ENCODE data around the gene KRT82.
A peak's percentile ranks its signal among the peaks of the same experiment; 100 is the strongest.

KRT82 gene

DNA sequence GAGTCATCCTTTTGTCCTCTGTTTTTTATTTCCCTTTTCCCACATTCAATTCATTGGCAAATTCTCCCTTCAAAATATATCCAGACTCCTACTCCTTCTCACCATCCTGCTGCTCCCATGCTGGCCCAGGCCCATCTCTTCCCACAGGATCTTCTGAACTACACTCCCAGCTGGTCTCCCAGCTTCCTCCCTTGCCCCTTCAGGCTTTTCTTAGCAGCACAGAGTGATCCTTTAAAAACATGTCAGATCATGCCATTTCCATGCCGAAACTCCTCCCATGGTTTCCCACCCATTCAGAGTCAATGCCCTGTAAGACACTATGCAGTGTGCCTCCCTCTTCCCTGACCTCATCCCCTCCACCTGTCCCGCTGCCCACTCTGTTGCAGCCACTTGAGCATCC, 18.3 kb downstream of the KRT82 start:
- peak in 1 of 56 donors; percentile 6 for DNase-seq

DNA sequence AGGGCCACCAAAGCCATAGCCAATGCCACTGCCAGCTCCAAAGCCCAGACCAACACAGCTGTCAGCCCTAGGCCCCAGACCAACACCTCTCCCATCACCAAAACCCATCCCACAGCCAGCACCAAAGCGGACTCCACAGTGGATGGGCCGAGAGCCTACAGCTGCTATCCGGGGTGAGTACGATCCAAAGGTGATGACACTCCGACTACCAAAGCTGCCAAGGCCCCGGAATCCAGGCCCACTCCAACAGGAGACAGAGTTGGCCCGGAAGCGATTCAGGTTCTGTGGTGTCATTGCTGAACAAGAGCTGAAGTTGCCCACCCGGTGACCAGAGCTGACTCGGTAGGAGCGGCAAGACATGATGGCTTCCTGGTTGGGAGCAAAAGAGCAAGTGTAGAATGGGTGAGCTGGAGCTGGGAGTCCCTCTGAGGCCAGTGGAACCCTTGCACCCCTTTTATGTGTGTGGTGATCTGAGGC, 20.9 kb downstream of the KRT82 start, which contains the start of gene KRT84:
TSS of gene KRT84 (minus strand) at position 427 of the 477 bp plus-strand sequence. CDS start at position 360, 67 bp downstream.
- DNase-seq, result no peak

- DNase-seq, result no peak
Measured at GRCh38 chr12:52383331-52383730, 22.8 kb downstream of the KRT82 start.

- no peak for DNase-seq
Measured at GRCh38 chr12:52382854-52383253, 23.3 kb downstream of the KRT82 start.

DNA sequence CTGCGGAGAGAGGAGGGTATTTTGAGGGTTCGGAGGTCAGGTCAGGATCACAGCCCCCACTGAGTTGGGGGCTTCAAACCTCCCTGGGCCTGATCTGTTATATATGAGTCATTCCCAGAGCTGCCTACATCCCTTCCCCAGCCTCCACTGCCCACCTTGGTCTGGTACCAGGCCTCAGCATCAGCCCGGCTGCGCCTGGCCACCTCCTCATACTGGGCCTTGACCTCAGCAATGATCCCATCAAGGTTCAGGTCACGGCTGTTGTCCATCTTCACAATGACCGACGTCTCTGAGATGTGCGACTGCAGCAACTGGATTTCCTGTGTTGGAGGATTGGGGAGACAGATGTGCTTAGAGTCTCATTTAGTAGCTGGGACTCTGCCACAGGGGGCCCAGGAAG, 24.9 kb downstream of the KRT82 start:
- DNase-seq, result no peak

GRCh38 chr12:52380271-52380694, 25.9 kb downstream of the KRT82 start:
- DNase-seq, result peak in 25 of 56 donors; percentile 4 to 59 (median 29)

GRCh38 chr12:52379536-52379935, 26.6 kb downstream of the KRT82 start:
- no peak for DNase-seq

DNA sequence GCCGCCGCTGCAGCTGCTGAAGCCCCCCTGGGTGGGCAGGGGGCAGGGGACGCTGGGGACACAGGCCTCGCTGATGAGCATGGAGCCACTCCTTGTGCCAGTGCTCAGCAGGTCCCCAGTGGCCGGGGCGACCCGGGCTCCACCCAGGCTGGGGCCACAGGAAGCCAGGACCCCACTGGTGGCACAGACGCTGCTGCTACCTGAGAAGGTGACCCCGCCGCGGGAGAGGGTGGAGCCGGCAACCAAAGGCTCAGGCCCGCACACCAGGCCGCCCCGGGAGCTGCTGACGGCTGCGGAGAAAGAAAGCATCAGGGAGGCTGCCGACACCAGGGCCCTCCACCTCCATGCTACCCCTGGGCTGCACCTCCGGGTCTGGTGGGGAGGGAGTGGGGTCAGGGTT, 28.0 kb downstream of the KRT82 start:
- no peak for DNase-seq

DNA sequence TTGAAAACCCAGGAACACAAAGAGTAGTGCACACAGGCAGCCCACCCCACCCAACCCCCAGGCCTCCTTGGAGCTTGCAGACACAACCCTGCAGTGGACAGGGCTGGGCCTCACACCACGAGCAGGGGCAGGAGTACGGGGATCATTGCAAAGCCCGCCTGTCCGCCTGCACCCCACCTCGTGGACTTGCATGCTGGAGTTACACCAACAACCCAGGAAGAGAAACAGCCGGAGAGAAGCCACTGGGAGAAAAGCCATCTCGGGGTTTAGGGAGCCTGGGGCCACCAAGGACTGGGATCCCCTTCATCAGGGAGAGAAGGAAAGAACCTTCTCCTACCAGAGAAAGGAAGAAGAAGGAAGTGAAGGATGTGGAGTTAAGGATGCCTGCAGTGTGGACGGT, 28.9 kb downstream of the KRT82 start:
- DNase-seq, result no peak

DNA sequence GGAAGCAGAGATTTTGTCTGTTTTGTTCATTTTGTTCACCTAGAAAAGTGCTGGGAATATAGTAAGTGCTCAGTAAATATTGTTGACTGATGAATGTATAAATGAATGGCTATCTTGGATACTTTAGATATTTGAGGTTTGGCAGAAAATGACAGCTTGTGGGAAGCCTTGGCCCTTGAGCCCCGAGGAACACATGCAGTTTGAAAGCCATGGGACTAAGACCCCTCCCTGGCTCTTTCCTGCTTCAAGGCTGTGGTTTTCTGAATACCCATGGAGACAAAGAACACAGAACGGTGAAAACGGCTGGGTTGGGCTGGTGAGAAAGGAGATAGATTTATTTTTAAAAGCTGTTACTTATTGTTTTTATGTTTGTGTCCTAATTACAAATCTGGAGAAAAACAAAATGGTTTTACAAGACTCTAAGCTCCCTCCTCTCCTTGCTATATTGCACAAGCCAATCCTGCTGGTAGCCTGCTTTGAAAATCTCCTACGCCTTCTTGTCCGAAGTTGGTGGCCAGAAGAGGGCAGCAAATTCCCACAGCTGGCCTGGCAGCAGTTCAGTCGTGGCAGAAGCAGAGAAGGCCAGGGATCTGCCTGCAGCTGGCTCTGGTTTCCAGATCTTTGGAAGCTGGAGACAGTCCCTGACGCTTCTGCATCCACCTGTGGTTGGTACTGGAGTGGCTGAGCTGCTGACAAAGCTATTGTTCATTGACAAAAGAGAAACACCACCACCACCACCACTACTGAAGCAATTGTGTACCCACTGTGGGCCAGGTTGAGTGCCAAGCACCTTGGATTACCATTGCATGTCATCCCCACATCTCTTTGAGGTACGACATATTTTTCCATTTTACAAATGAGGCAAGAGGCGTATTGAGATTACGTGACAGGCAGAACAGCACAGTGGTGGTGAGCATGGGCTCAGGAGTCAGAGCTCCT, 33.6 kb downstream of the KRT82 start:
- peak in 54 of 56 donors; percentile 10 to 89 (median 68) for DNase-seq

DNA sequence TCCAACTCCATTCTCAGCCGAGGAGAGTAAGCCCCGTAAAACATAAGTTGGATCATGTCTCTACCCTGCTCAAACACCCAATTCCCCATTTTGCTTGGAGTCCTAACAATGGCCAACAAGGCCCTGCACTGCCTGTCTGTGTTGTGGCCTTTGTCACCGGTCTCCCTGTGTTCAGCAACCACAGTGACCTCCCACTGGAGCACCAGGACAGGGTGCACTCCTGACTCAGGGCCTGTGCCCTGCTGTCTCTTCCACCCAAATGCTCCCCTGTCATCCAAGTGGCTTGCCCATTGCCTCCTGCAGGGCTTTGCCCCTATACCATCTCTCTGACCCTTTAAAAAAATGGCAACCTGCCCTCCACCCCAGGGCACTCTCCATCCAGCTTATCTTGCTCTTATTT, 34.4 kb downstream of the KRT82 start:
- DNase-seq, result peak in 1 of 56 donors; percentile 13

DNA sequence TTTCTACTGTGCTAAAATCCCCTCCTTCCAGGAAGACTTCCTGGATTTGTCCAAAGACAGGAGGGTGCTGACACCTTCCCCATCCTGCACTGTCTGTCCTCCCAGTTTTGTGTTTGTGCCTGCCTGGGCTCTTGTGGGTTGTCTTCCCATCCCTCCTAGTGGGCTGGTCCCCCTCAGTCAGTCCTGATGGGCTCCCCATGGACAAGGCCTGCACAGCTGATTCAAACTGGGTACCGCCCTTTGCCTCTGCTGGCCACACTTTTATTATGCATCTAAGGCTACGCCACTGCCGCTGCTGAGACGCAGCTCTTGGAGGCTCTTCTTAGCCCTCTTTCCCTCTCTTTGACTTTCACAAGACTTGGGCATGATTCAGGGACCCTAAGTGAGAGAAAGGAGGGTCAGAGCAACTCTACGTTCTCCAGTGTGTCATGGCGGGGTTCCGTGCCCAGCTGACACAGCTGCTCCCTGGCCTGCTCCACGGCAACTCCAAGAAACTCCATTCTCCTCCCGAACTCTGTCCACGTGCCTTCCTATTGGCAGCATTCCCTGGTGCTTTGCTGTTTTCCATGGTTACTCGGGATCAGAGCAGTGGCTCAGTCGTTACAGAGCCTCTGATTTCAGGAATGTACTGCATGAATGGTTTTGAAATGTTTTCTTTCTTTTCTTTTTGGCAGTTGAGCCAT, 35.1 kb downstream of the KRT82 start:
- DNase-seq, result peak in 46 of 56 donors; percentile 7 to 83 (median 46)

DNA sequence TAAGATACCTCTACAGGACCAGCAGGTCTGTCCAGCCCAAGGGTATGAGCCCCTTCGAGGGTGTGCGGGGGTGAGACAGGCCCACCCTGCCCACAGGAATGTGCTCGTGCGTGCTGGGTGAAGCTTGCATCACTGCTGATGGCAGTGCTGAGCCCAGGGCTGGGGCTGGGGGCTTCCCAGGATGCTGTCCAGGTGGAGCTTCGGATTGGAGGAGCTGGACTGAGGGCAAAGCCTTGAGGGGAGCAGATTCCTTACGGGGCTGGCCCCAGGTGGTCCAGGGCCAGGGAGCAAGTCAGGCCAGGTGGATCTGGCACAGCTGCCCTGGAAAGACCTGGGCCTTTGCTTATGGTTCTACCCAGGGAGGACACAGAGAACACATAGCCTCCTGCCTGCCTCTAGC, 36.3 kb downstream of the KRT82 start:
- no peak for DNase-seq

DNA sequence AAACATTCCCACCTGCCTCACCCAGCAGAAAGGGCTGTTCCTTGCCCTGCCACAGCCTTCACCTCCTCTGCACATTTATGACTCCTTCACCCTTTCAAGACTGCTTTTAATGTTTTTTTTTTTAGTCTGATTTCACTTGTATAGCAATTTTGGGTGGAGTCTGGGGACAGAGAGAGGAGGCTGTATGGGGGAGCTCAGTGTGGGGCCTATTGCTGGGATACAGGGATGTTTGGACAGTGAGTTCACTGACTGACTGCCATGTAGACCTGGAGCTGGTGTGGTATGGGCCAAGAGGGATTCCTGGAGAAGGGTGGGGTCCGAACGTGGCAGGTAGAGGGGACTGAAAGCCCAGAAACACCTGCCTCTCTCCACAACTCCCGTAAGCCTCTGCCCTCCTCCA, 36.9 kb downstream of the KRT82 start:
- DNase-seq, result no peak

- DNase-seq, result no peak
Measured at GRCh38 chr12:52368508-52368907, 37.6 kb downstream of the KRT82 start.

DNA sequence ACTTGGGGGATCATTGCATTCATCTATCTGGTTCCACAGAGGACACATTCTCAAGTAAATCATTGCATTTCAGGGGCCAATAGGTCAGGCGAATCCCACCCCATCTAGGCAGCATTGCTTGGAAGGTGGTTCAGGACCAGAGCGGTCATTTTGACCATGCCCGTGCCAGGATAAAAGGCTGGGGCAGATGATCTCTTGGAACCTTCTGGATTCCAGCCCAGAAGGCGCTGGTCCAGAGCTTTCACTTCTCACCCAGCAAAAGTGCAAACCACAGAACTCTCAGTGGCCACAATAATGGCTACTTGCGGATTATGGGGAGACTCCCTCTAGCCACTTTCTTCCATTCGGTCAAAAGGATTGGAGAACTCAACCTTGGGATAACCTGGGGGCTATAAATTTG, 38.3 kb downstream of the KRT82 start:
- no peak for DNase-seq

DNA sequence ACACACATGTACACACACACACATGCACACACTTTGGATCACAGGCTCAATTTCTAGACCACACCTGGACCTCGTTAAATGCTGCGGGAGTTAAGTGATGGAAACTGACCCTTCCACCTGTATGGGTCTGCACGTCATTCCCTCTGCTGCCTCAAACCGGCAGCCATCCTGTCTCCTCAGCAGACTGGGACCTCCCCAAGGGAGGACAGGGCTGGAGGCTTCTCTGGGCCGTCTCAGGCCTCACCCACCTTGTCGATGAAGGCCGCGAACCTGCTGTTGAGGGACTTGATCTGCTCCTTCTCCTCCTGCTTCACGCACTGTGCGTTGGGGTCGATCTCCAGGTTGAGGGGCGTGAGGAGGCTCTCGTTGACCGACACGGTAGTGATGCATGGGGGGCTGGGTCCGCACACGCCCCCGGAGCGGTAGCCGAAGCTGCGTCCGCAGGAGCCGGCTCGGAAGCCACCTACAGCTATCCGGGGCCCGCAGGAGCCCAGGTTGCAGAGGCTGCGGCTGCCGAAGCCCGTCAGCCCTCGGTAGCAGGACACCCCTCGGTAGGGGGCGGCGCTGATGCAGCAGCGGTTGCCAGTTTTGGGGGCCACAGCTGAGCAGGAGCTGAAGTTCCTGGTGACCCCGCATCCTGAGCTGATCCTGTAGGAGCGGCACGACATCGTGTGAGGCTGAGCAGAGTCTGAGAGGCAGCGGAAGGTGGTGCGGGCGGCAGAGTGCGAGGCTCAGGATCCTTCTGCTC, 39.2 kb downstream of the KRT82 start, which contains the start of gene KRT85:
TSS of gene KRT85 (minus strand) at position 744 of the 748 bp plus-strand sequence. CDS start at position 668, 76 bp downstream.
- no peak for DNase-seq

GRCh38 chr12:52364901-52365489, 41.1 kb downstream of the KRT82 start:
- DNase-seq, result no peak

GRCh38 chr12:52364061-52364460, 42.1 kb downstream of the KRT82 start:
- no peak for DNase-seq

- DNase-seq, result no peak
Measured at GRCh38 chr12:52363111-52363679, 42.9 kb downstream of the KRT82 start.
